SU-DHL-6 (cell line): ENCODE measurements around the gene CENPB.

Experiments
- H2AFZ ChIP-seq: fragments of 200-600 bp; sonication (generic); 2 replicates; pipeline ENCODE4 v1.6.1; 2014; ENCODE audit warnings: low read depth, mild to moderate bottlenecking, moderate library complexity, mixed read lengths, antibody characterized with exemption, low read length; ENCODE audit not compliant: severe bottlenecking
- H3F3A ChIP-seq: fragments of 200-600 bp; shearing (Covaris generic); 2 replicates; pipeline ENCODE4 v1.6.0; 2016; ENCODE audit warnings: antibody characterized with exemption, mild to moderate bottlenecking; ENCODE audit not compliant: insufficient read depth
- H3K27ac ChIP-seq: fragments of 200-600 bp; sonication (generic); 2 replicates; pipeline ENCODE4 v1.5.1; 2016; ENCODE audit warnings: low read depth, mild to moderate bottlenecking, low read length, moderate library complexity, mixed read lengths
- H3K27me3 ChIP-seq: fragments of 200-600 bp; sonication (generic), shearing (Covaris generic); 2 replicates; pipeline ENCODE4 v1.6.0; 2014; ENCODE audit warnings: mild to moderate bottlenecking, low read length
- H3K36me3 ChIP-seq: fragments of 200-600 bp; sonication (generic); 2 replicates; pipeline ENCODE4 v1.6.1; 2014; ENCODE audit warnings: mild to moderate bottlenecking, low read length, mixed read lengths
- H3K4me2 ChIP-seq: fragments of 300-600, 200-600 bp; shearing (Covaris generic), sonication (generic); 2 replicates; pipeline ENCODE4 v1.6.0; 2014; ENCODE audit warnings: low read length, low read depth, mild to moderate bottlenecking; ENCODE audit not compliant: poor library complexity, severe bottlenecking
- H3K4me3 ChIP-seq: fragments of 200-600 bp; sonication (generic); 2 replicates; pipeline ENCODE4 v1.5.1; 2014; ENCODE audit warnings: antibody characterized with exemption, low read length, mild to moderate bottlenecking, mixed read lengths; ENCODE audit not compliant: insufficient read depth, poor library complexity, severe bottlenecking
- H3K79me2 ChIP-seq: fragments of 200-600 bp; sonication (generic); 2 replicates; pipeline ENCODE4 v1.6.1; 2014; ENCODE audit warnings: mild to moderate bottlenecking, low read length, moderate library complexity; ENCODE audit not compliant: insufficient read depth
- H3K9ac ChIP-seq: fragments of 200-600 bp; sonication (generic); 2 replicates; pipeline ENCODE4 v1.7.0; 2014; ENCODE audit warnings: mild to moderate bottlenecking, low read length
- H3K9me2 ChIP-seq: fragments of 200-600 bp; sonication (generic); replicated peaks from 2 replicates; pipeline ENCODE4 v1.6.1; 2014; ENCODE audit warnings: low read length; ENCODE audit not compliant: insufficient read depth
- H3K9me3 ChIP-seq: fragments of 200-600 bp; sonication (generic); 2 replicates; pipeline ENCODE4 v1.6.1; 2014; ENCODE audit warnings: low read length, mixed read lengths; ENCODE audit not compliant: insufficient read depth
- H4K20me1 ChIP-seq: fragments of 200-600 bp; sonication (generic); 2 replicates; pipeline ENCODE4 v1.6.1; 2014; ENCODE audit warnings: low read depth, mild to moderate bottlenecking, antibody characterized with exemption, low read length, moderate library complexity, mixed read lengths
- EZH2phosphoT487 ChIP-seq: fragments of 200-600 bp; sonication (generic), shearing (Covaris generic); conservative IDR thresholded peaks from 2 replicates; pipeline ENCODE4 v1.6.1; 2018; ENCODE audit warnings: mild to moderate bottlenecking, antibody characterized with exemption, low read length, moderate library complexity, mixed read lengths
- TF ChIP-seq, protein P1 (sequence below): fragments of 200-600 bp; sonication (generic); IDR thresholded peaks from one replicate; pipeline ENCODE4 v1.5.1; 2017; ENCODE audit warnings: antibody characterized with exemption, mild to moderate bottlenecking, low read length, moderate library complexity; ENCODE audit not compliant: insufficient read depth, poor library complexity, severe bottlenecking

CENPB gene

DNA sequence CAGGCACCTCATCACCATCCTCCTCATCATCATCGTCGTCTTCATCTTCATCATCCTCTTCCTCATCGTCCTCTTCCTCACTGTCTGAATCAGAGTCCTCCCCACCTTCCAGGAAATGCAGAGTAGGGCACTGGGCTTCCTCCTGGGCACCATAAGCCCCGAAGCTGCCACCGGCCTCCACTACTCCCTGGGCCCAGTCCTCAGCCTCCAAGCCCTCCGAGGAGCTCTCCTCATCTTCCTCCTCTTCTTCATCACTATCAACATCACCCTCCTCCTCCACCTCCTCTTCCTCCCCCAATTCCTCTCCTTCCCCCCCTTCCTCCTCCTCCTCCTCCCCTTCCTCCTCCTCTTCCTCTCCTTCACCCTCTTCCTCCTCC, 1.7 kb downstream of the CENPB start:
- Histone ChIP-seq H3F3A (peaks cover 6% of the 10 kb centered on the region; the same call in 1 of the 2 replicates), H3K4me3 (no peak overlapping the region), H3K9ac (no peak overlapping the region), H3K36me3 (no peaks in the 10 kb centered on the region), H3K4me2 (peak overlapping the region; percentile 17), H3K79me2 (no peaks in the 10 kb centered on the region; the same call in 1 of the 2 replicates), H4K20me1 (no peaks in the 10 kb centered on the region), H2AFZ (no peak overlapping the region), H3K27me3 (no peaks in the 10 kb centered on the region), H3K9me2 (no peaks in the 10 kb centered on the region), H3K27ac (no peak overlapping the region), H3K9me3 (no peaks in the 10 kb centered on the region)
- TF ChIP-seq, protein P1, sequence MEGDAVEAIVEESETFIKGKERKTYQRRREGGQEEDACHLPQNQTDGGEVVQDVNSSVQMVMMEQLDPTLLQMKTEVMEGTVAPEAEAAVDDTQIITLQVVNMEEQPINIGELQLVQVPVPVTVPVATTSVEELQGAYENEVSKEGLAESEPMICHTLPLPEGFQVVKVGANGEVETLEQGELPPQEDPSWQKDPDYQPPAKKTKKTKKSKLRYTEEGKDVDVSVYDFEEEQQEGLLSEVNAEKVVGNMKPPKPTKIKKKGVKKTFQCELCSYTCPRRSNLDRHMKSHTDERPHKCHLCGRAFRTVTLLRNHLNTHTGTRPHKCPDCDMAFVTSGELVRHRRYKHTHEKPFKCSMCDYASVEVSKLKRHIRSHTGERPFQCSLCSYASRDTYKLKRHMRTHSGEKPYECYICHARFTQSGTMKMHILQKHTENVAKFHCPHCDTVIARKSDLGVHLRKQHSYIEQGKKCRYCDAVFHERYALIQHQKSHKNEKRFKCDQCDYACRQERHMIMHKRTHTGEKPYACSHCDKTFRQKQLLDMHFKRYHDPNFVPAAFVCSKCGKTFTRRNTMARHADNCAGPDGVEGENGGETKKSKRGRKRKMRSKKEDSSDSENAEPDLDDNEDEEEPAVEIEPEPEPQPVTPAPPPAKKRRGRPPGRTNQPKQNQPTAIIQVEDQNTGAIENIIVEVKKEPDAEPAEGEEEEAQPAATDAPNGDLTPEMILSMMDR, result no peak
- no peak for TF ChIP-seq EZH2phosphoT487

DNA sequence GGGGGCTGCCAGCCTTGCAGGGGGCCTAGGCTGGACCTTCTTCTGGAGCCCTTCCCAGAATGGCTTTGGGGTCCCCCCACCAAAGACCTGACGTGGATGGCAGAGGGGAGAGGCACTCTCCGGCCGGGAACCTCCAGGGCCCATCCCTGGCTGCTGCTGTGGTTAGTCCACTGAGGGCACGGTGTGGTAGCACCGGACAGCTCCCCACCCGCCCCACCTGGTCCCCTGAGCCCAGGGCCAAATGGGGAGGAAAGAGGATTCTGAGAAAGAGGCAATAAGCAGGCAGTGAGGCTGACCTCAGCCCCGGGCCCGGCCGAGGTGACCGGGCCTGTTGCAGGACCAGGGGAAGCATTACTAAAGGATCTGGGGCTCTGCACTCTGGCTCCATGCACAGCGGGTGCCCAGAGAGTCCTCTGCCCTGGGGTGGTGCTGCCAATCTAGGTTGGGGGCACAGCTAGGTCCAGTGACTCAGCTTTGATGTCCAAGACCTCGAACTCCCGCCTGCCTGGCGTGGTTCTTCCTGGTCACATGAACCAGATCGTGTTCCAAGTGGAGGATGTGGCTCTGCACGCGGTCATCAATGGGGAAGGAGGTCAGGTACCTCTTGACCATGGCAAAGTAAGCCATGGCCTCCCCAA, 2.2 kb downstream of the CENPB start:
- H3K4me3 ChIP-seq, result no peak overlapping the region
- H3K9ac ChIP-seq, result no peak overlapping the region
- no peaks in the 10 kb centered on the region for H3K36me3 ChIP-seq
- H3K79me2 ChIP-seq, result no peaks in the 10 kb centered on the region; the same call in 1 of the 2 replicates
- no peak overlapping the region for H3K27ac ChIP-seq
- no peaks in the 10 kb centered on the region for H3K27me3 ChIP-seq
- peaks cover 6% of the 10 kb centered on the region; the same call in 1 of the 2 replicates for H3F3A ChIP-seq
- no peak overlapping the region for H2AFZ ChIP-seq
- H3K9me2 ChIP-seq, result no peaks in the 10 kb centered on the region
- no peak for TF ChIP-seq EZH2phosphoT487
- TF ChIP-seq, protein P1, result no peak
- H4K20me1 ChIP-seq, result no peaks in the 10 kb centered on the region
- no peak overlapping the region for H3K4me2 ChIP-seq
- no peaks in the 10 kb centered on the region for H3K9me3 ChIP-seq

- Histone ChIP-seq H3K4me3 (no peak overlapping the region), H3K9me2 (no peaks in the 10 kb centered on the region), H4K20me1 (no peaks in the 10 kb centered on the region), H3K27me3 (no peaks in the 10 kb centered on the region), H2AFZ (no peak overlapping the region), H3K36me3 (no peaks in the 10 kb centered on the region), H3K9me3 (no peaks in the 10 kb centered on the region), H3F3A (peaks cover 6% of the 10 kb centered on the region; the same call in 1 of the 2 replicates), H3K79me2 (no peaks in the 10 kb centered on the region; the same call in 1 of the 2 replicates), H3K4me2 (no peak overlapping the region), H3K27ac (no peak overlapping the region), H3K9ac (no peak overlapping the region)
- no peak for TF ChIP-seq EZH2phosphoT487
Observed at GRCh38 chr20:3783511-3784195, 2.9 kb downstream of the CENPB start.

GRCh38 chr20:3783068-3783489, 3.5 kb downstream of the CENPB start:
- Histone ChIP-seq H3K27ac (no peak overlapping the region), H3K9me2 (no peaks in the 10 kb centered on the region), H3K27me3 (no peaks in the 10 kb centered on the region), H3K4me3 (no peak overlapping the region), H3K4me2 (no peak overlapping the region), H4K20me1 (no peaks in the 10 kb centered on the region), H3F3A (peaks cover 6% of the 10 kb centered on the region; the same call in 1 of the 2 replicates), H3K36me3 (no peaks in the 10 kb centered on the region), H3K9ac (no peak overlapping the region), H3K9me3 (no peaks in the 10 kb centered on the region), H3K79me2 (no peaks in the 10 kb centered on the region; the same call in 1 of the 2 replicates), H2AFZ (no peak overlapping the region)
- no peak for TF ChIP-seq EZH2phosphoT487
- TF ChIP-seq, protein P1, result no peak
